Putamen (tissue), 1 donor: ENCODE measurements around the gene NRG3.

Source experiments
- DNase-seq: peaks from one replicate; pipeline ENCODE4 v3.0.0-alpha.2; 2016; ENCODE audit warnings: low spot score

The NRG3 gene

DNA sequence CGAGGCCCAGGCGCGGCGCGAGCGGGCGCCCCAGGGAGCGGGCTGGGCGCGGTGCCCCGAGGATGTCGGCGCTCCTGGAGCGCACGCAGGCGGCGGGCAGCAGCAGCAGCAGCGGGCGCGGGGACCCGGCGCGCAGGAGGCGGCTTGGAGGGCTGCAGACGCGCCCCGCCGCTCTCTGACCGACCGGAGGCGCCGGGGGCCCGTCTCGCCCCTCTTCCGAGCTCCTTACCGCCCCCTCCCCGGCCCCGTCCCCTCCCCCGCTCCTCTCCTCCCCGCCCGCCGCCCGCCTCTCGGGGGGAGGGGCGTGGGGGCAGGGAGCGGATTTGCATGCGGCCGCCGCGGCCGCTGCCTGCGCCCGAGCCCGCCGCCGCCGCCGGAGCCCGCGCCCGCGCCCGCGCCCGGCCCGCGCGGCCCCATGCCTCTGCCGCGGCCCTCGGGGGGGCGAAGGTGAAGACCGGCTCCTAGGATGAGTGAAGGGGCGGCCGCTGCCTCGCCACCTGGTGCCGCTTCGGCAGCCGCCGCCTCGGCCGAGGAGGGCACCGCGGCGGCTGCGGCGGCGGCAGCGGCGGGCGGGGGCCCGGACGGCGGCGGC is at the start of gene NRG3:
Gene NRG3 (plus strand): TSS at position 320 of the 592 bp plus-strand sequence.
- peak; percentile 21 for DNase-seq

DNA sequence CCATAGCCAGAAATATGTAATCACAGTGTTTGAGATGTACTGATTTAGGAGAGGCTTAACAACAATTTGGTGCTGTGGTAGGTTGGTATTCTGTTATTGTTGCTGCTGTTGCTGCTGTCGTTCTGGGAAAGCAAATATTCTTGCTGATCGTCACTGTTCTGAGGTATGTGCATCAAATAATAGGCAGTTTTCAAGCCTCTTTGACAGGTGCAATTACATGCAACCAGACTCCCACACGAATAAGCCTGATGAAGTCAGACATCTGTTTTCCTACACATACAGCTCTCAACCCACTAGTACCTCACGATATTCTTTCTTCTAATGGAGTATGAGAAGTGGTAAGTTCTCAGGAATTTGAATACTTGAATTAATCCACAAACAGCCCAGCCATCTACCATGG is 46.7 kb upstream of the NRG3 start:
- peak; percentile 50 for DNase-seq

DNA sequence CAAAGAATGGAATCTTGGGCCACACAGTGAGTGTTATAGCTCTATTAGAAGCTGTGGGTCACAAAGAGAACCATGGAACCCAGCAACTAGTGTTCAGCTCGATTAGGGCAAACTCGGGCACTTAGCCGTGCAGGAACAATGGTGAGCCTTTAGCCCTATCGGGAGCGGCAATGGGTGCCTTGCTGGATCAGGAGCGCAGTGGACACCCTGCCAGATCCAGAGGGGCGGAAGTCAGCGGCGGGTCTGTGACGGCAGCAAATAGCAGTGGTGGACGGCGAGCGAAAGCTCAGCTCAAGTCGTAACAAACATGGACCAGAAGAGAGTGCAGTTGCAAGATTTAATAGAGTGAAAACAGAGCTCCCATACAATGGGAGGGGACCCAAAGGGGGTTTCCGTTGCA is 43.9 kb upstream of the NRG3 start:
- DNase-seq = no peak

DNA sequence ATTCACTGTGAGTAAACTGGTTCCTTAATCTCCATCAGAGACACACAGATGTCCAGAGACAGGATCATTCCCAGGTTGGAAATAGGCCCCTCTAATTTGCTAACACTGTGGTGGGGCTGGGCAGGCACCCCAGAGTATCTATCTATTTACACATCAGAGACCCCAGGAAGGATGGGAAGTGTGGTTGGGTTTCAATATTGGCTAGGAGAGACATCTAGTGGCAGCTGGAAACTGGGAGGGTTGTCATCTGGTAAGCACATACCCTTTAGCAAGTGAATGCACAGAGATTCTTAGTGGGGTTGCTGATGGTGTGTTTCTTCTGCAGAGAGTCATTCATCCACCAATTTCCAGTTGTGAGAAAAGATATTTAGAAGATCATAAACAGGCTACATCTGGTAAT is 36.0 kb upstream of the NRG3 start:
- peak; percentile 20 for DNase-seq

DNA sequence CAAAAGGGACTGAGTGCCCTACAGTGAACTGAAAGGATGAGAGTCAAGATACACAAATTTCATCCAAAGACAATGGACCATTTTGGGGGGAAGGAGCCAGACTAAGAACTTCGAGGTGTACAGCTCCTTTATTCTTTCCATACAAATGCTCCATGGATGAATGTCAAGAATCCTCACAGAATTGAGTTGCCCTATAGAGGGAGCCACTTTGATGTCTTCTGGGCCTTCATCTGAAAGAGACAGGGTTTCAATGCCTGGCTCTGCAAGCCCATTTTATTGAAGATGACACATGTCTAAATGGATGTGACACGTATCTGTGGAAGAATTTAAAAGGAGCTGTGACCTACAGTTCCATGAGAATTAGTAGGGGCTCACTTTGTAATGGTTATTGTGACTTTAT is 32.0 kb upstream of the NRG3 start:
- no peak for DNase-seq

DNA sequence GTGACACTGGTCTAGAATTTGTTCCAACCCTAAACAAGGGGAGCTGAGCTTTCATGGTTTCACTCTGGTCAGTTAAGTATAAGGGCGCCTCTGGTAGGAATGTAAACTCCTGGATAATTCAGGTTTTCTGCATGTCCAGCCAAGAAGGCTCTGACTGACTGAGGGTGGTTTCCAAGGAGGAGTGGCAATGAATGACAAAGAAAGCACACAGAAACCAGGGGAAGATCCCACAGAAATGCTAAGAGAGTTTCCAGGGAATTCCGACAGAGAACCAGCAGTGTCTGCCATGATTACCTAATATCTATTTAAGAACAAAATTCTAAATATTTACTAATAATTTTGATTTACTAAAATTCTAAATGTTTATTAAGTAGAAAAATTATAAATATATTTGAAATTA is 27.3 kb upstream of the NRG3 start:
- DNase-seq = no peak

DNA sequence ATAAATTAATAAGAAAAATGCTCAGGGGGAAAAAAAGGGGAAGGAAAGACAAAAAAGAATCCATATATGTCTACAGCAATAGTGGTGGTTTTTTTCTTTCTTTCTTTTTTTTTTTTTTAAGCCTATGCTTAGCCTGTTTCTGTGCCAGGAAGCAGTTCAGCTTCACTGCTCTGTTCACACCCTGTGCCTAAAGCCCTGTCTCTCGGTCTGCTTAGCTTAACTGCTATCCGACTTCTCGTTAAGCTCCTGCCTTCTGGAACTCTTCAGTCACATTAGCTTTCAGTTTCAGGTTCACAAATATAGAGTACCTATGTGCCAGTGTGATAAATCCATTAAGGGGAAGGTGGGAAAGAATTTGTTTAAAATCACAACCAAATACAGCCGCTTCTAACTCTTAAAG is 26.5 kb upstream of the NRG3 start:
- DNase-seq = peak; percentile 3

DNA sequence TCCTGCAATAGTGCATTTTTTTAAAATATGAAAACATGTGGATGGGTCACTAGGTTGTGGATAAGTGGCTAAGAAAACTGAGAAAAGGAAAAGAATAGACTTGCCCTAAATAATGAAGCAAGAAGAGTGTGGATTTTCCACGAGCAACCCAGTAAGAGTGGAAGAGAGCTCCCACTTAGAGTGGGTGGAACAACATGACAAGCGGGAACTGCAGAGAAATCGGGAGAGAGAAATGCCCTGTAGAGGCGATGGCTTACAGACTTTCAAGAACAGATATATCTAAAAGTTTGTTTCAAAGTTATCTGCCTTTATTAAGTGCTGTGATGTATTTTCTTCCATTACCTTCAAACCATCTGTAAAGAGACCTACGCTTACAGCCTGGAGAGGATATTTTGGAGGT is 26.1 kb upstream of the NRG3 start:
- peak; percentile 13 for DNase-seq

DNA sequence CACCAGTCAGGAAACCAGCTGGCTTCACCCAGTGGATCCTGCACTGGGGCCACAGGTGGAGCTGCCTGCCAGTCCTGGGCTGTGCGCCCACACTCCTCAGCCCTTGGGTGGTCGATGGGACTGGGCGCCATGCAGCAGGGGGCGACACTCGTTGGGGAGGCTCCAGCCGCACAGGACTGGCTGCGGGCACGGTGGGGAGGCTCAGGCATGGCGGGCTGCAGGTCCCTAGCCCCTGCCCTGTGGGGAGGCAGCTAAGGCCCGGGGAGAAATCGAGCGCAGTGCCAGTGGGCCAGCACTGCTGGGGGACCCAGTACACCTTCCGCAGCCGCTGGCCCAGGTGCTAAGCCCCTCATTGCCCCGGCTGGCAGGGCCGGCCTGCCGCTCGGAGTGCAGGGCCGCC is 12.4 kb upstream of the NRG3 start:
- no peak for DNase-seq

DNA sequence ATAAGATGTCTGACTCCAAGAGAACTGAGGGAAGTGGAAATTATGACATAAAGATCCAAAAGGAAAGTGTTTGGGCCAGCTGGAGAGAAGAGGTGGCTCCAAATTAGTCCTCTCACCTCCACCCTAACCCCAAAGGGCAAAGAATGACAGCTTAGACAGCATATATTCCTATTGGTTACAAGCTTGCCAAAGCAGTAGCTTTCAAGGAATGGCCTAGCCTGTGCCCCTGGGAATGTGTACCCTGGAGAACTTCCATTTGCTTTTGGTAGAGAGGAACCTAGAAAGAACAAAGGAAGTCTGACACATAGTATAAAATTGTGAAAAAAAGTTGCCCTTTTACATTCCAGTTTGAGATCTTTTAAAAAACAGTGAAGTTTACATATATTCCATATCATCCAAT is 11.2 kb upstream of the NRG3 start:
- no peak for DNase-seq

DNA sequence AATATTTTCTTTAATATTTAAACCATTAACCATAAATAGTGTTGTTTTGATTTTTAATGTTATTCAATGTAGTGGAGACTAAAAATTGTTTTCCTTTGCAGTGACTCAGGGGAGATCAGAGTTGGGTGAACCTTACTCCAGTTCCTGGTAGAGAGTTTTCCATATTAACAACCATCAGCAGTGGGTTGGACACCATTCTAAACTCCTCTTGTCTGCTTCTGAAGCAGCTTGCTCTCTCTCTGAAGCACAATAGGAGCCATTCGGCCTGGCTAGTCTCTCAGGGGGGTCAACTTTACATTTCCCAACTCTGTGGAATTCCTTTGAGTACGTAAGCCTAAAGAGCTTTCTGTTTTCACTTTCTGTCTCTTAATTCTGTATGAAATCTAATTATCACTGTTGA is 9.4 kb upstream of the NRG3 start:
- DNase-seq = no peak

DNA sequence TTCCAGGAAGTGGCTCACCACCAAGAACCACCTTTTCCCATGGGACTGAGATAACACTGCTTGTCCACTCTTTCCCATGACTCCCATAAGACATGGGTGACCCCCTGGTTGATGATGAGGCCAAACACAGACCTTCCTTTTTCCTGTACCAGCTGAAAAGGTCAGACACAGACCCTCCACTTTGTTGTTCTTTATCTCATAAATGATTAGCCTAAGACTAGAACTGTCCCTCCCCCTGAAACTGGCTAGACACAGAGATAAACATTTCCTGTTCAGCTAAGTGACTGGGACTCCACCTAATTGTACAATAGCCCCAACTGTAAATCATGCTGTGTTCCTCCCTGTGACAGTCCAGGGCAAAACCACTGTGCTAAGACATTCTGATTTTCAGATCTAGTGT is 8.2 kb upstream of the NRG3 start:
- DNase-seq = no peak

DNA sequence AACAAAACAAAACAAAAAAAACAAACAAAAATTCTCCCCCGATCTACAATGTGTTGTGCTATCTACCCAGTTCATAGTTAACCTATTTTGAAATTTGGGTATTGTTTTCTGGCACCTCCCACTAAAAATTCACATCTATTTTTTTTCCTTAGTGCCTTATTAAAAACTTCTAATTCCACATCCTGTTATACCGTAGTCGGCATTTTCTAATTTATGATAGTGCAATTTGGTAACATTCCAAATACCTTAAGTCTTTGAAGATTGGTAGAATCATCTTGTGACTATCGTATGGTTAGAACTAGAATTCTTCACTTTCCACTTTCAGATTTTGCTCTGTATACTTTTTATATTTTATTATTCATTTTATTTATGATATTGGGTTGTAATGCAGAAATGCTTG is 4.5 kb upstream of the NRG3 start:
- DNase-seq = no peak

DNA sequence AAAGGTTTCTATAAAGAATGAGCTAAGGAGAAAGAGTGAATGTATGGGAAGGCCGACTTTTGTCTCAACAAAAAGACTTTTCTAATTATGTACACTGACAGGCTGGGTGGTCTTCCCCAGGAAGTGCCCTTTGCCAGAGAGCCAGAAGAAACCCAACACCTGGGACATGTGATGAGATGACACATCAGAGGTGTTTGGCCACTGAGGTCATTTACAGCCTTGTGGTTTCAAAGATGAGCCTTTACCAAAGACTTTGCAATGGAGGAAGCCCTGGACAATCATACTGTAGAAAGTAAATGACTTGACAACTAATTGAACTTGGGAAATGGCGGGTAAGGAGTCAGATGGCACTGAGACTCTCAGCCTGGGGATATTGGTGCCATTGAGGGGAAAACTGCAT is 3.4 kb upstream of the NRG3 start:
- DNase-seq = no peak

DNA sequence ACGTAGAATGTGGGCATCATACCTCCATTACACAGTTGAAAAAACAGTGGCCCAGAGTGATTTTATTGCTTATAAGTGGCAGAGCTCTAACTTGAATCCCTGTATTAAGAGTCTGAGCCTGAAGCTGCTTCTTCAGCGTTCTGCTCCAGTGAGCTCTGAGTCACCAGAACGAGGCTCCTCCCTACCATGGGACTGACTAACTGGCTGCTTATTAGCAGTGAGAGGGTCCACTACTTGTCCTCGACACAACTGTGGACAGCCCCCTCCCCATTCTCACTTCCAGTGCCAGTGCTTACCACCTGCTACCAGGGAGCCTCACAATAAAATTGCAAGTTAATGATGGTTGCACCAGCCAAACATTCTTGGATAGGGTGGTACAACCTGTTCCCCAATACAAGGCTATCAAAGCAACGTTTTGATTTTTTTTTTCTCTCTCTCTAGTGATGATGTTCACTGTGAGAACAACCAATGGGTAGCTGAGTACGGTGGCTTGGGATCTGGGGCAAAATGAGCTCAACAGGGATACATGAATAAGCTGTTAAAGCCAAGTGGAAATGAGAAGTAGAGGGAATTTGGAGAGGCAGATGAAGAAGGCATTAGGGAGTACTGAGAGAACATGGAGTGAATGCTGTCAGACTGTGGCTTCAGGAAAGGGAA is 2.7 kb upstream of the NRG3 start:
- no peak for DNase-seq

DNA sequence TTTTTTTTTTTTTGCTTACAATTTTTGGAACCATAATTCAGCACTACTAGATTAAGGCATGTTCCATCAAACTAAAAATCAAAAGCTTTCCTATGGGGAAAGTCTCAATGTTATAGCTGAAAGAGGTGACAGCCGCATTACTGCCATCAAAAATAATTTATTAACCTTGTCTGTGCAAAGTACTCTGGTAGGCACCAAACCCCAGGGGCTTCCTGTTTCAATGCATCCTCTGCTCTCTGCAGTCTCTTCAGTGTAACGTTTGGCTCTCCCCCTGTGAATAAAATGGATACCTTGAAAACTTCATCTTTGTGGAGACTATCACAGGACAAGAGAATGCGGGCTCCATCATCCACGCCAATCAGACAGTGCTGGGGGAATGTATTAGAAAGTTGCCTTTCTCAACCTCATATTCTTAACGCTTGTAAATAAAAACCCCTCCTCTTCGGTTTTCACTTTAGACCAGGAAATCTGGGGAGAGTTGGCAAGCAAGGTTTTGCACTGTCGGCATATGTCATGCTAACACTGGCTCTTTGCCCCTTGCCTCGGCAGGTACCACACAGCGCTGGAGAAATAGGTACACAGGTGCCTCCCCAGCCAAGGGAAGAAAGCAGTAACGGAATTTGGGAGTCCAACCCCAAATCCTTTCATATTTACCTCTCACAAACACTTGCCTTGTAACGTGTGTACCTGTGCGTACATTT is 1.6 kb upstream of the NRG3 start:
- DNase-seq = no peak

DNA sequence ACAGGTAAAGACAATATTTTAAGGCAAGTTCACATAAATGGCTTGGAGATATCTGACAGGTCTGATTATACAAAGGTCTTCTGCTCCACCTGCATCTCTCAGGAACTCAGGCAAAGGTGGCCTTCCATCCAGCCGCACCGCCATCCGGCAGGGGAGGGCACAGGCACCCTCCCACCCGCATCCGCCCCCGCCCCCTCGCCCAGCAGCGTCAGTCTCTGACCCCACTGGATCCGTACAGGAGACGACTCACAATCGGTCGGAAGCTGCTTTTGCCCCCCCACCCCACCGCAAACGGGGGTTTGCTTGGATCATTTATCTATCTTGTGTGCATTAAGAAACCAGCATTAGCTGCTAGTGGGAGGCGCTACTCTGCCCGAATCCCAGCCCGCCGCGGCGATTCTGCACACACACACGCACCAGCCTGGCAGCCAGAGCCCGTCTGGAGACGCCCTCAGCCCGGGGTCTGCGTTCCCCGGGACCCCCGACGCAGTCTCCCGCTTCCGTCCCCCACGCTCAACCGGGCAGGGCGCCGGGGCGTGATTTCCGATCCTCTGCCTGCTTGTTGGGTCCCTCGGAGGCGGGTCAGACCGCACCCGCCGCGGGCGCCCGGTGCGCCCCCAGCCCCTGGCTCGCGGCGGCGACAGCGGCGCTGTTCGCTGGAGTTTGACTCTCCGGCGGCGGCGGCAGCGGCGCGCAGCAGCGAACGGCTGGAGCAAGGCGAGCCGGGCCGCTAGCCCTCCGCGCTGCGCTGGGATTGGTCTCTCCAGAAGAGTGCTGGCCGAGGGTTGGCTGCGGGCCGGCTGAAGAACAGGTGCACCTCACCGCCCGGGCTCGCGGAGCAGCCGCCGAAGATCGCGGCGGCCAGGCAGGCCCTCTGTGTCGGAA is 820 bp upstream of the NRG3 start:
- peak; percentile 22 for DNase-seq

DNA sequence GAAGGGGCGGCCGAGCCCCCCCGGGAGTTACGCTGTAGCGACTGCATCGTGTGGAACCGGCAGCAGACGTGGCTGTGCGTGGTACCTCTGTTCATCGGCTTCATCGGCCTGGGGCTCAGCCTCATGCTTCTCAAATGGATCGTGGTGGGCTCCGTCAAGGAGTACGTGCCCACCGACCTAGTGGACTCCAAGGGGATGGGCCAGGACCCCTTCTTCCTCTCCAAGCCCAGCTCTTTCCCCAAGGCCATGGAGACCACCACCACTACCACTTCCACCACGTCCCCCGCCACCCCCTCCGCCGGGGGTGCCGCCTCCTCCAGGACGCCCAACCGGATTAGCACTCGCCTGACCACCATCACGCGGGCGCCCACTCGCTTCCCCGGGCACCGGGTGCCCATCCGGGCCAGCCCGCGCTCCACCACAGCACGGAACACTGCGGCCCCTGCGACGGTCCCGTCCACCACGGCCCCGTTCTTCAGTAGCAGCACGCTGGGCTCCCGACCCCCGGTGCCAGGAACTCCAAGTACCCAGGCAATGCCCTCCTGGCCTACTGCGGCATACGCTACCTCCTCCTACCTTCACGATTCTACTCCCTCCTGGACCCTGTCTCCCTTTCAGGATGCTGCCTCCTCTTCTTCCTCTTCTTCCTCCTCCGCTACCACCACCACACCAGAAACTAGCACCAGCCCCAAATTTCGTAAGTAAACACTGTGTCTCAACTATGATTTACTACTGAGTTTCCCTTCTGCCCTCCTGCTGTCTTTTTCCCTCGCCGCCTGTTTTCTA is 666 bp downstream of the NRG3 start:
- DNase-seq = no peak

DNA sequence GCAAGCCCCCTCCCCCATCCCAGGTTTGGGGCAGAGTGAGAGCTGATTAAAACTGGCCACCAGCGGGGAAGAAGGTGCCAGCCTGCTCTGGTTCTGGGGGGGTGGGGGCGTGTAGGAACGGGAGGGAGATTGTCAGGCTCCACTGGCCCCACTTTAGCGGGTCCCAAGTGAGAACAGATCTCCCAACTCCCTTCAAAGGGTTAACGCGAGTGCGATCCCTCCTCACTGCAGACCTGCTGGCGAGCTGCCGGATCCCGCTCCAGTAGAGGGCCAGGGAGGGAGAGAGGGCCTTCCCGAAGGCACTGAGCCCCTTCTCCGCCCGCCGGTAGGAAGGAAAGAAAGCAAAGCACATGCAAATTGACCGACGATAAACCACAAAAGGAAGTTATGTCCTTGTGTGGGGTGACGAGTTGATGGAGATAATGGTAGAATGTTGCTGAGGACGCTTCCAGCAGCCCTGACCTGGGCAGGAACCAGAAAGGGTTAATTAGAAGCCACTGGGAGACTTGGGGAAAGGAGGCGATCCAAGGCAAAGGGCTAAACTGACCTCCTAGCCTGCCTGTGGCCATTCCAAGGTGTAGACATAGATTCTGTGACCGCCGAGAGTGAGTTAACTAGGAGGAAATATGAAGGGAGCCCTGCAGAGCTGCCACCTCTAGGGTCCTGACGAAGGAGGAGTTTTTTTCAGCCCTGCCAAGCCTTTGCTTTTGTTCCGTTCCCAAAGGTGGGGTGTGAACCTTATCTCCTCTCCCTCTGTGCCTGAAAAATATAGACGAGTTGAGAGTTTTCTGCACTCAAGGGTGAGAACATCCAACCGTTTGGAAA is 1.5 kb downstream of the NRG3 start:
- peak; percentile 32 for DNase-seq

DNA sequence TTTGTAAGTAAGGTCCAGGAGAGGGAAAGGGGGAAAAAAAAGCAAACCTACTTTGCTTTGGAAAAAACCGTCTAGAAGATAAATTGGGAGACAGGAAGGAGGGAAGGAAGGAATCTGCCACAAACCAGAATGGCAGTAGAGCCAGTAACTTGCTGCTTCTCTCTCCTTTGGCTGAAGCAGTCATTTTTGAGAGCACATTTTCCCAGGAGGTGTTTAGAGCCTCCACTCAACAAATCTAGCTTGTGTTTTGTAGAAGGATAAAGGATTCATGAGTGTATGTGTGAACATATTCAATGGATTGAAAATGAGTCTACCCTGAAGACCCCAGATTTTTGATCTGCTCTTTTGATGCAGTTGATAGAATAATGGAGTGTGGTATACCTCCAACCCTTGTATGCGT is 2.6 kb downstream of the NRG3 start:
- no peak for DNase-seq

DNA sequence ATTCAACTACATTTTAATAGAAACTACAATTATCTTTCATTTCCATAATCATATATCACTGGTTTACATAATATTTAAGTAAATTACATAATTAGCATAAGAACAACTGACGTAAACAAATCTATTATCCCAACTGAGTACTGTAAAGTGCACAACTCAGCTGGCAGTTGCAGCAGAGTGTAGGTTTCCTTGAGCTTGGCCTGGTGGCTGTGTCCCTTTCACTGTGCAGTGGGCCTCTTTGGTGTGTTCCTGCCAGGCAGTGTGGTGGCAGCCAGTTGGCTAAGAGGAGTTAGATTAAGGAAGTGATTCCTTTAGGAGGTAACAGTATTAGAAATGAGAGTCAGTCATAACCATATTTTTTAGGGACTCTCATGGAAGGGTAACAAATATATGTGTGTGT is 7.0 kb downstream of the NRG3 start:
- DNase-seq = no peak
